NCI-H526 (cell line): Measurements from ENCODE around the gene PMS1.
A peak's percentile ranks its signal among the peaks of the same experiment; 100 is the strongest.
"Not testable (repeated sequence)": the region's sequence is repeated elsewhere in the genome, so short reads cannot be mapped to it uniquely, and the experiment has no call there.

Experiments used
- DNase-seq, 2 experiments: peaks; one replicate each; lab custom pipeline; 2025; lab: John Stamatoyannopoulos, UW

PMS1 gene

DNA sequence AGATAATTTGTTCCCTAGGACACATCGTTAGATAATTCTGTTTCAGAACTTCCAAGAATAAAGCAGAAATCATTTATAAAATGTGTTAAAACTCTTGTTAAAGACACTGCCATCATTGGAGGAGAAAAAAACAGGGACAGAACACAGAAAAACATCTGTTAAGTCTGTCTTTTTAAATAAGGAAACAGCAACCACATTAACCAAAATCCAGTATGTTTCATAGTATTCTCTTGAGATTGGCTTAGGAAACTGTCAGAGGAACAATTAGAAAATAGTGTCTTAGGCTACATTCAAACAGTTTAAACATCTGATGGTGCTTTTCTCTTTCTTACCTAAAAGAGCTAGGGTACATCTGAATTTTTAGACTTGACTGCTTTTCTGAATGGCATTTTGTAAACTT is 81.6 kb downstream of the PMS1 start:
- no peak for DNase-seq

DNA sequence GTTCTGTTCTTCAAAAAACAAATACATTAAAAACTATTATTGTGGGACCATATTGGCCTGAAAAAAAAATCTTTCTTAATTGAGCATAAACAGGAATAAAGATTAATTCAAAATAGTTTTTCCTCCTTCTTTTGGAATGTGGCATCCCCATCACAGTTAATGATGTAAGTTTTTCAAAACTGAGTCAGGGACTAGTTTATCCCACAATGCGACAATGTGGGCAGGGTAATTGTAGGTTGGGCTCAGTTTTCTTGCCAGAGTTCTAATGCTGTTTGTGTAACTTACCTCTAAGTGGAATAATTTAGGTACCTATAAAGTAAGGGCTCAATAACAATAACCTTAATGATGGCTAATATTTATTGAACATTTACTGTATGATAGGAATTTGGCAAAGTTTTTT is 82.0 kb downstream of the PMS1 start:
- no peak for DNase-seq

DNA sequence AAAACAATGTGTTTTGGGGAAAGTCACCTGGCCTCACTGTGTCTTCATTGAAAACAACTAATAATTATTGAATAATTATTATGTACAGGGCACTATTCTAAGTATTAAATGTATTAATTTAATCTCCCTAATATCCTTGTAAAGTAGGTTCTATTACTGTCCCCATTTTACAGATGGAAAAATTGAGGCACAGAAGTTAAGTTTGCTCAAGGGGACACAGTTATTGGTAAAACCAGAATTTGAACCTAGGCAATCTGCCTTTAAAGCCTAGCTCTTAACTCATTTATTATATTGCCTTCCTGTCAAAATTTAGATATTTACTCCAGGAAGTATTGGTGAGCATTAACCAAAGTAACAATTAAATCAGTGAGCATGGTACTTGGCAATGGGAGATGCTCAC is 84.6 kb downstream of the PMS1 start:
- no peak for DNase-seq

DNA sequence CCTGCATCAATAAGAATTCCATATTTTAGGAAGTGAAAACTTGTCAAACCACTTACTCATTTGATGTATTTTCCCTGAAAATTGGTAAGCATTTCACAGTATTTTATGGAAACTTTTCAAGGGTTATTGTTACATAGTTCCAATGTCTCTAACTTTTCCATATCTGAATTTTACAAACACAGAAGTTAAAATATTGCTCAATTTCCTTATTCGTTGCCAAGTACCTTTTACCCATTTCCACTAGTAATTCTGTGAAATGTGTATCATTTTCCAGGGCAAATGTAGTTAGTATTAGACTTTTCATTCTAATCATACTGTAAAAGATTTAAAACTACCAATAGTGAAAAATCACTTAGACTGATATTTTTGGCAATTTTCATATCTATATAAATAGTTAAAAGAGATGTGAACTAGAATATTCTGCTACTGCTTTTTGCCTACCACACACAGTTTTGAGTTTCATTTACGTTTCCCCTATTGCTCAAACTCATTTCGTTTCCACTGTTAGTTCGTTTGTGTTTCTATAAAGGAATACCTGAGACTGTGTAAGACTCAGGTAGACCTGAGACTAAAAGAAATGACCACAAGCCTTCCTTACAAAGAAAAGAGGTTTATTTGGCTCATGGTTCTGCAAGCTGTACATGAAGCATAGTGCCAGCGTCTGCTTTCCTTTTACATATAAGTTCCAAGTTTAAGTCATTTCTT is 86.3 kb downstream of the PMS1 start:
- DNase-seq, result no peak

DNA sequence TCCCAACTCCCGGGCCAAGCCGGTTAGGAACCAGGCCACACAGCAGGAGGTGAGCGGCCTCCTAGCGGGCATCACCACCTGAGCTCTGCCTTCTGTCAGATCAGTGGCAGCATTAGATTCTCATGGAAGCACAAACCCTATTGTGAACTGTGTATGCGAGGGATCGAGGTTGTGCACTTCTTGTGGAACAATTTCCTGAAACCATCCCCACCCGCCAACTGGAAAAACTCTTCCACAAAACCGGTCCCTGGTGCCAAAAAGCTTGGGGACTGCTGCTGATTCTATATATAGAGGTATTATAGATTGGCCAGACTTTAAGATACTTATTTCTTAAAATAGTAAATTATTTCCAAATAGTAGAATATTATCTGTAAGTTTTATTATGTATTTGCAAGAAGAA is 89.4 kb downstream of the PMS1 start:
- DNase-seq, result no peak

DNA sequence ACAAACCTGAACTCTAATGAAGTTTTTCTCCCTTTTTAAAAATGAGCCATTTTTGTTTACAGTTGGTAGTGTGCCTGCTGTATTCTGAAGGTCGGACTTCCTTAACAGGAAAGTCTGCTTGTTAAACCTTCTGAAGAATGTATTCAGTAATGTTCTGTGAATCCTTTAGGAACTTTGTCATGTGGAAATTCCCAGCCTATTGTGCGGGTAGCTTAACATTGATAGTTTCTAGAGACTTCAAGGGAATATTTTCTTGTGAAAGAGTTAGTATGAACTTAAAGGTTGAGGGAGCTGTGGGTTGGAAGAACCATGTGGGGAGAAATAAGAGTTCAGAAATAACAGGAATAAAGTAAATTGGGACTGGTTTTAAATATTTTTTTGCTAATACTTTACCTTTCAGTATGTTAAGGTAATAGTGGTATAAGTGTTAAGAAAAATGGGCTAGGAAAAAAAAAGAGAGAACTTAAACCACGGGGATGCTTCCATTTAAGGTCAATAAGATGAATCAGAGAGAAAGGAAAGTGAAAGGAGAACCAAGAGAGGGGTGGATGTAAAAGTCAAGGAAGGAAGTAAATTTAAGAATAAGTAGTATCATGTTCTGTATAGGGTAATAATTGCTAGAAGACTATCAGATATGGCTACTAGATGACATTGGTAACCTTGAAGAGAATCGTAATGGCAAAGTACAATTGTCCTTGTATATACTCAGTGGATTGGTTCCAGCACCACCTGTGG is 90.5 kb downstream of the PMS1 start:
- no peak for DNase-seq

DNA sequence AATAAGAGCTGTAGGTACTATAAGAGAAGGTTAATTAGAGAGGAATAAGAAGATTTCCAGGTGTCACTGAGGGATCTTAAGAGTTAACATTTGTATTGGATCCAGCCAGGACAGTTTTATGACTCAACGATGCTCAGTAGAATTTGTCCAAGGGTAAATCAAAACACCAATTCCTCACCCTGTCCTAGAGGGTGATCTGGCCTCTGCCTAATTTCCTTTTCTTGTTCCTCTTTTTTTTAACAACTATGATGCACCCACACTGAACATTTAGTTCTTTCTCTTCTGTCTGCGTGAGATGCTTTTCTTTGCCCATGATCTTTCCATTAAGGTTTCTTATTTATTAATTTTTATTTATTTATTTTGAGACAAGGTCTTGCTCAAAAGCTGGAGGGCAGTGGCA is 92.0 kb downstream of the PMS1 start:
- no peak for DNase-seq

DNA sequence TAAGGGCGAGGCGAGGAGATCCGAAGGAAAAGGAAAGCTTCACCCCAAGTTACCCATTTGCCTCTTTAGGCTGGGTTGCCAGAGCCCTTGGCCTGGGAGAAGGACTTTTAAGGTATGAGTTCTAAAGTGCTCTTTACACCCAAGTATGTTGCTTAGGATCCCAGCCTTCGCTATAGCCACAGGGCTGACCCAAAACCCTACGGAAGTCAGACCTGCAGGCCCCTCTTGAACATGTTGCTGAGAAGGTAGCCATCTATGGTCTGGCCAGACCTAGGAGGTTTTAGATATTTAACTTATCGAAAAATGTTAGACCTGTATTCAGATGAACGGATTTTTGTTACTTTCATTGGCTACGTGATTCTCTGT is 95.4 kb downstream of the PMS1 start:
- no peak for DNase-seq

DNA sequence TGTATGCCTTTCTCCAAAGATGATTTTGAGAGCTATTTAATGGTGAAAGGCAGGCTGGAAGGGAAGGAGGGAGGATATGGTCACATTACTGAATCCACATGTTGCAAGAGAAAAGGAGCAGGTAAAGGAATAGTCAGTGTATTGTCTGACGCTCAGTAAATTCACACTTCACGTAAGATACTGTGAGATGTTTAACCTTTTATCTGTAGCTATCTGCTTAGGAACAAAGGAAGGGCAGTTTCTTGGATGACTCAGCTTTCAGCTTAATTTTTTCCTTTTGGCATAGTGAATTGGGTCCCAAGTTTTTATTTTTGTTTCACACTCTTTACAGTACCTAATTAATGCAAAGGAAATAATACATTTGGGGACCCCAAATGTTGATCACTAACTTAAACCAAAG is 96.2 kb downstream of the PMS1 start:
- no peak for DNase-seq

DNA sequence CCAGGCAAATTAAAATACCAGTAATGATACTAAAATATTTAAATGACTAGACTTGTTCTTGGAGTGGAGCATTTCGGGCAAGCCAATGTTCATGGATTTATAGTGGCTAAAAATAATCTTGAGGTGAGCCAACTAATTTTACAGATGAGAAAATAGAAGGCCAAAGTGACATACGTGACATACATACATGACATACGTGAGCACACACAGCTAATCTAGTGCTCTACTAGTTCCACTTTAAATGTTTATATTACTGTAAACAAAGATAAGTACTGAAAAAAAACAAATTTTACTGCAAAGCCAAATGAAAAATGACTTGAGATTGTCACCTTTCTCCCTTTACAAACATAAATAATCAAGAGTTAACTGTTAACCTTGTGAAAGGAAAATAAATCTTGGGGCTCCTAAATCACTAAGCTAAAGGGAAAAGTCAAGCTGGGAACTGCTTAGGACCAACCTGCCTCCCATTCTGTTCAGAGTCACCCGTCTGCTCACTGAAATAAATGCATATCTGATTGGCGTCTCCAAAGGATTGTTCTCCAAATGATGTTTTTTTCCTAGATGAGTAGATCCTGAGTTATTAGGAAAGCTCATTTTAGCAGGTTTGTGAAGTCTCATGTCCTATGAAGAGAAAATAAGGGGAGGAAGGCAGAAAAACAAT is 96.7 kb downstream of the PMS1 start:
- DNase-seq, result no peak

DNA sequence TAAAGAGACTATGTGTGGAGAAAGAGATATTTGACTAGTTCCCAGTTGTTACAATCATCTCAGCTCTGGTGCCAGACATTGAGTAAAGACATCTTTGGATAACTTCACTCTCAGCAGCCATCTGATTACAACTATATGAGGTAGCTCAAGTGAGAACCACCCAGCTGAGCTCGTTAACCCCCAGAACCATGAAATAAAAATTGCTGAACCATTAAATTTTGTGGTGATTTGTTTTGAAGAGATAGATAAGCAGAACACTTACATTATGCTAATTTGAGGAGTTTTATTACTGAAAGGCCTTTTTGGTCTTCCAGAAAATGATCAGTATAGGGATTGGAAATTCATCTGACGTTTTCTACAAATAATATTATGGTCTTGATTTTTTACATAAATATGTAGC is 101.1 kb downstream of the PMS1 start:
- DNase-seq, result no peak

DNA sequence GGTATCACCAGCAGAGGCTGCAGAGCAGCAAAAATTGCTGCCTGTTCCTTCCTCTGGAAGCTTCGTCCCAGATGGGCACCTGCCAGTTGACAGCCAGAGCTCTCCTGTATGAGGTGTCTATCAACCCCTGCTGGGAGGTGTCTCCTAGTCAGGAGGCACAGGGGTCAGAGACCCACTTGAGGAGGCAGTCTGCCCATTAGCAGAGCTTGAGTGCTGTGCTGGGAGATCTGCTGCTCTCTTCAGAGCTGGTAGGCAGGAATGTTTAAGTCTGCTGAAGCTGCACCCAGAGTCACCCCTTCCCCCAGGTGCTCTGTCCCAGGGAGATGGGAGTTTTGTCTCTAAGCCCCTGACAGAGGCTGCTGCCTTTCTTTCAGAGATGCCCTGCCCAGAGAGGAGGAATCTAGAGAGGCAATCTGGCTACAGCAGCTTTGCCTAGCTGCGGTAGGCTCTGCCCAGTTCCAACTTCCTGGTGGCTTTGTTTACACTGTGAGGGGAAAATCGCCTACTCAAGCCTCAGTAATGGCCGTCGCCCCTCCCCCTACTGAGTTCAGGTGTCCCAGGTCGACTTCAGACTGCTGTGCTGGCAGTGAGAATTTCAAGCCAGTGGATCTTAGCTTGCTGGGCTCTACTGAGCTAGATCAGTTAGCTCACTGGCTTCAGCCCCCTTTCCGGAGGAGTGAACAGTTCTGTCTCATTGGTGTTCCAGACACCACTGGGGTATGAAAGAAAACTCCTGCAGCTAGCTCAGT is 108.5 kb downstream of the PMS1 start:
- not testable (repeated sequence) for DNase-seq

DNA sequence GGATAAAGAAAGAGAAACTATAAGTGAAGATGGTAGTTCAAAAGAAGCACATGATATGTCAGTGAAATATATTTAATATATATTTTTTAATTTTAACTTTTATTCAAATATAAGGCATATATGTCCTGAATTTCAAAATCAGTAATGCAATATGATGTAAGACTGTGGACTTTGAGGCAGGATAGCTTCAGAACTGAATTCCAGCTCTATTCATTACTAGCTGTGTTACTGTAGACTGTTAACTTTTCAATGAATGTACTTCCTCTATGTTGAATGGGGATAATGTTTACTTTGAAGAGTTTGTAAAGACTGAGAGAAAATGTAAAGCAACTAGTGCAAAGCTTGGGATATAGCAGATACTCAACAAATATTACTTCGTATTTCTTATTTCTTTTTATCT is 112.6 kb downstream of the PMS1 start:
- no peak for DNase-seq

DNA sequence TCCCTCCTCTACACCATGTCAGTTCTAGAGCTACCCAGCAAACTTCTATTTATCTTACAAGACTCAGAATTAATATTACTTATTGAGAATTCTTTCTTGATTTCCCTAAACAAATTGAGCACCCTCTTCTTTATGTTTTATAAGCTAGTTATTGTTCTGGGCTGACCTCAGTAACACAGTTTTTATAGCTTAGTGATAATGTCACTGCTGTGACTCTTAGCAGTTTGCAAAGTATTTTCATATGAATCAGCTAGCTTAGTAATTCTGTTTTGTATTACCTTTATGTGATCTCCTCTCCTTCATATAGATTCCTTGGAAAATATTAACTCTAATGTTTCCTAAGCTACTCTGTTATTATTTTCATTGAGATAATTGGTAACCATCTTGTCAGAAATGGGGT is 114.9 kb downstream of the PMS1 start:
- DNase-seq, result peak; percentile 63 to 77

DNA sequence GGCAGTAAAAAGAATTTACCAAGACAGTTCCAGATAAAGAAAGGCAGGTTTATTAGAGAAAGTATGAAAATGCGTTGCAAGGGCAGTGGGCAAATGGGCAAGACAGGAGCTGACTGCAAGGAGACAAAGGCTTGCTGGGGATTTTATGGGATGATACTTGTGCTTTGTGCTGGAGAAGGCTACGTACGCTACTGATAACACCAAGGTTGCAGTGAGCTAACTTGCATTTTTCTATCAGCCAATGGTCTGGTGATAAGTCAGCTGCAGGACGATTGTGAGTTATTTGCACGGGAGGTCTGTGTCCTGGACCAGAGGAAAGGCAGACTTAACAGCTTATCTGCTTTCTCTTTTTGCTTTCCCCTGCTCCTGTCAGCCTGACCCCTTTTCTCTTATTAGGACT is 116.5 kb downstream of the PMS1 start:
- peak; percentile 64 to 66 for DNase-seq

DNA sequence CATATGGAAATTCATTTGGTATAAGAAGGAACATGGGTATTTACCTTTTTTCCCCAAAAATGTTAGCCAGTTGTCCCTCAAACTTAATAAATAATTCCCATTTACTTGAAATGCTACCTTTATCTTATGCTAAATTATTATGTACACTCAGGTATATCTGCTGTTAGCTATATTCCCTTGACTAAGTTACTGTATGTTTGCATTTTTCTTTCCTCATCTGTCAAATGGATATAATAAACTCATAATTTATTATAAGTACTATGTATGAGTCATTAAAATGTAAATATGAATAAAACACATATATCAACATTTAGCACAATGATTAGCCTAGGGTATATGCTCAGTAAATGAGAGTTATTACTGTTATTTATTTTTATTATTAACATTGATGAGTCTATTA is 117.4 kb downstream of the PMS1 start:
- DNase-seq, result no peak

DNA sequence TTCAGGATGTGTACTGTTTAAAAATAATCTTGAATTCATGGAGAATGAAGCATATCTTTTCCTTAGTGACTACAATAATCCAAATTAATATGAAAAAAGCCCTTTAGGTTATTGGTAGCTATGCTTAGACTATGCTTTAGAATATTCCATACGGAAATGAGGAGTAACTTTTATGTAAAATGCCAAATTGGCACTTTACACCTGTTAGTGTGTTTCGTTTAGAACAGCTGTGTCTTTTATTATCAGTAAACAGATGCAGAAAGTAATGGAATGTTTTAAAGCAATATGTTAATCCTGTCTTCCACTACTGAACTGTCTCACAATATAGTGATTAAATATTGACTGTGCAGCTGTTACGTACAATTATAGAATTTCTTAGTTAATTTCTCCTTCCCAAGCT is 129.6 kb downstream of the PMS1 start:
- DNase-seq, result no peak

DNA sequence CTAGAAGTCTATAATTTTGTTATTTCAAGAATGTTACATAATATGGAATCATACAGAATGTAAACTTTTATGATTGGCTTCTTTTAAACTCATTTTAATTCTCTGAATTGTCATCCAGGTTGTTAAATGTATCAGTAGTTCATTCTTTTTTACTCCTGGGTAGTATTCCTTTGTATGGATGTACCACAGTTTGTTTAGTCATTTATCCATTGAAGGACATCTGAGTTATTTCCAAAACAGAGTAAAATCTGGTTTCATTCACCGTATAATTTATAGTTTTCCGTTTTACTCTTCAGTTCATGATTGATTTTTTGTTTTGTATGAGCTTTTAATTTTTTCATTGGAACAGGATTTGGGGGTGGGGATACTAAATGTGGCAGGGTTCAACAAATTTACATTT is 132.4 kb downstream of the PMS1 start:
- no peak for DNase-seq
